Prostate gland (tissue), 2 donors: Measurements from ENCODE around the gene CISTR. TPM values are rescaled to one million over a fixed set of nuclear protein-coding genes. Genes with fewer than 3 reads are reported as not detected.

Experiments
- DNase-seq: peaks from one replicate; pipeline ENCODE4 v3.0.0-alpha.2; 2019; ENCODE audit warnings: low spot score
- H3K27ac ChIP-seq, 2 donors: fragments of 200-600 bp; sonication (generic); 2 replicates each; pipeline ENCODE4 v1.5.1; 2017 to 2019
- H3K27me3 ChIP-seq: fragments of 200-600 bp; sonication (generic); replicated peaks from 2 replicates; pipeline ENCODE4 v1.5.1; 2019; ENCODE audit not compliant: insufficient read depth
- H3K36me3 ChIP-seq, 2 donors: fragments of 200-600 bp; sonication (generic); 1 replicate in 1 of 2; 2 replicates in 1 of 2; pipeline versions ENCODE4 v1.5.1 to v1.8.1; 2017 to 2019
- H3K4me1 ChIP-seq: fragments of 200-600 bp; sonication (generic); replicated peaks from 2 replicates; pipeline ENCODE4 v1.5.1; 2019
- H3K4me3 ChIP-seq, 2 donors: fragments of 200-600 bp; sonication (generic); 2 replicates each; pipeline ENCODE4 v1.5.1; 2017 to 2019
- H3K9me3 ChIP-seq: fragments of 200-600 bp; sonication (generic); 2 replicates; pipeline ENCODE4 v1.5.1; 2017
- POLR2A ChIP-seq: fragments of 450-650 bp; IDR thresholded peaks from one replicate; pipeline ENCODE4 v1.6.1; 2016; ENCODE audit warnings: antibody characterized with exemption, mild to moderate bottlenecking
- POLR2AphosphoS5 ChIP-seq: sonication (generic); formaldehyde crosslinking; IDR thresholded peaks from one replicate; pipeline ENCODE4 v1.6.1; 2017; ENCODE audit warnings: antibody characterized with exemption
- WGBS: methylation state at CpG from one replicate; pipeline ENCODE4 v1.1.5; 2018; 5-methylcytosine and 5-hydroxymethylcytosine counted together
- intact Hi-C: fragments of 100-400 bp; cut with DNase I; formaldehyde crosslinking; loops from one replicate; pipeline ENCODE4 v1.14.2; 2022
- total RNA-seq, 2 donors: library from RNA; depleted of rRNA; stranded (reverse); fragments of >200 nt; gene quantifications; one replicate each; pipeline ENCODE4 v1.1.0, GENCODE V29; 2016
- TF ChIP-seq, protein P1 (sequence below), 4 experiments: fragments of 200-600 bp in 2 of 4; fragments of 450-650 bp in 2 of 4; sonication (generic) in 2 of 4; IDR thresholded peaks; 1 replicate in 3 of 4; 2 replicates in 1 of 4; pipeline ENCODE4 v1.5.1; 2016 to 2019; ENCODE audit warnings: antibody characterized with exemption in 4 of 4, mild to moderate bottlenecking in 2 of 4, moderate library complexity in 2 of 4

CISTR gene
- total RNA-seq, 2 donors from 2014 or later: not detected

GRCh38 chr12:53758081-53758729 is 6.4 kb upstream of the CISTR start:
- TF ChIP-seq POLR2A (no peak), POLR2AphosphoS5 (no peak)
- TF ChIP-seq, protein P1, sequence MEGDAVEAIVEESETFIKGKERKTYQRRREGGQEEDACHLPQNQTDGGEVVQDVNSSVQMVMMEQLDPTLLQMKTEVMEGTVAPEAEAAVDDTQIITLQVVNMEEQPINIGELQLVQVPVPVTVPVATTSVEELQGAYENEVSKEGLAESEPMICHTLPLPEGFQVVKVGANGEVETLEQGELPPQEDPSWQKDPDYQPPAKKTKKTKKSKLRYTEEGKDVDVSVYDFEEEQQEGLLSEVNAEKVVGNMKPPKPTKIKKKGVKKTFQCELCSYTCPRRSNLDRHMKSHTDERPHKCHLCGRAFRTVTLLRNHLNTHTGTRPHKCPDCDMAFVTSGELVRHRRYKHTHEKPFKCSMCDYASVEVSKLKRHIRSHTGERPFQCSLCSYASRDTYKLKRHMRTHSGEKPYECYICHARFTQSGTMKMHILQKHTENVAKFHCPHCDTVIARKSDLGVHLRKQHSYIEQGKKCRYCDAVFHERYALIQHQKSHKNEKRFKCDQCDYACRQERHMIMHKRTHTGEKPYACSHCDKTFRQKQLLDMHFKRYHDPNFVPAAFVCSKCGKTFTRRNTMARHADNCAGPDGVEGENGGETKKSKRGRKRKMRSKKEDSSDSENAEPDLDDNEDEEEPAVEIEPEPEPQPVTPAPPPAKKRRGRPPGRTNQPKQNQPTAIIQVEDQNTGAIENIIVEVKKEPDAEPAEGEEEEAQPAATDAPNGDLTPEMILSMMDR (IDR thresholded peaks at IDR 0.05): no peak
- no peak overlapping the region for H3K4me3 ChIP-seq
- intact Hi-C loops: no loop called here
- no peak for DNase-seq
- H3K9me3 ChIP-seq: no peaks in the 10 kb centered on the region
- H3K27ac ChIP-seq: no peak overlapping the region
- H3K4me1 ChIP-seq: peaks cover 7% of the 10 kb centered on the region
- H3K27me3 ChIP-seq: peaks cover 8% of the 10 kb centered on the region
- no peaks in the 10 kb centered on the region for H3K36me3 ChIP-seq
- 49% methylated on average over 7 of the region's 7 CpGs for WGBS

- H3K27ac ChIP-seq: no peak overlapping the region
- H3K36me3 ChIP-seq: no peaks in the 10 kb centered on the region
- intact Hi-C loops: no loop called here
- no peak for TF ChIP-seq POLR2AphosphoS5
- TF ChIP-seq, protein P1 (IDR thresholded peaks at IDR 0.05): peak; percentile 37 to 63 (median 52)
- TF ChIP-seq POLR2A: no peak
- H3K4me3 ChIP-seq: no peak overlapping the region
- H3K27me3 ChIP-seq: peaks cover 8% of the 10 kb centered on the region
- peak; percentile 50 for DNase-seq
- H3K4me1 ChIP-seq: peaks cover 7% of the 10 kb centered on the region
- no peaks in the 10 kb centered on the region for H3K9me3 ChIP-seq
- 17% methylated on average over 17 of the region's 17 CpGs for WGBS
These were observed 5.5 kb upstream of the CISTR start for GRCh38 chr12:53757101-53757770.

- no peak overlapping the region for H3K4me3 ChIP-seq
- no peaks in the 10 kb centered on the region for H3K36me3 ChIP-seq
- H3K27me3 ChIP-seq: peaks cover 8% of the 10 kb centered on the region
- H3K9me3 ChIP-seq: no peaks in the 10 kb centered on the region
- WGBS: 85% methylated on average over 5 of the region's 5 CpGs
- intact Hi-C loops: no loop called here
- H3K27ac ChIP-seq: no peak overlapping the region
- no peak for TF ChIP-seq POLR2AphosphoS5
- TF ChIP-seq, protein P1 (IDR thresholded peaks at IDR 0.05): no peak
- no peak for TF ChIP-seq POLR2A
- DNase-seq: no peak
- peaks cover 8% of the 10 kb centered on the region for H3K4me1 ChIP-seq
These were observed 4.7 kb upstream of the CISTR start for GRCh38 chr12:53756300-53757100.

- WGBS: 73% methylated on average over 3 of the region's 3 CpGs
- H3K4me1 ChIP-seq: peaks cover 14% of the 10 kb centered on the region
- H3K27ac ChIP-seq: no peak overlapping the region
- H3K27me3 ChIP-seq: peaks cover 8% of the 10 kb centered on the region
- TF ChIP-seq POLR2A (no peak), POLR2AphosphoS5 (no peak)
- TF ChIP-seq, protein P1 (IDR thresholded peaks at IDR 0.05): no peak
- no peak for DNase-seq
- no peaks in the 10 kb centered on the region for H3K9me3 ChIP-seq
- H3K4me3 ChIP-seq: no peak overlapping the region
- no peaks in the 10 kb centered on the region for H3K36me3 ChIP-seq
- intact Hi-C loops: no loop called here
These were observed 4.1 kb upstream of the CISTR start for GRCh38 chr12:53755893-53756292.
